Mucosa of rectum (tissue), 2 donors: Measurements from ENCODE around the gene EMC10.

ENCODE experiments used
- H3K27ac ChIP-seq, 2 donors: one replicate each; pipeline ENCODE4 v1.7.0; 2013; ENCODE audit warnings: inconsistent platforms in 2 of 2, low read depth in 2 of 2, low read length in 2 of 2
- H3K27me3 ChIP-seq, 2 donors: one replicate each; pipeline ENCODE4 v1.7.0; 2013; ENCODE audit warnings: low read length in 2 of 2; ENCODE audit not compliant: control insufficient read depth in 2 of 2, insufficient read depth in 2 of 2
- H3K36me3 ChIP-seq, 2 donors: one replicate each; pipeline ENCODE4 v1.7.0; 2013; ENCODE audit warnings: low read length in 2 of 2; ENCODE audit not compliant: control insufficient read depth in 2 of 2, insufficient read depth in 2 of 2
- H3K4me1 ChIP-seq, 2 donors: one replicate each; pipeline ENCODE4 v1.7.0; 2013; ENCODE audit warnings: low read length in 2 of 2, mild to moderate bottlenecking in 1 of 2; ENCODE audit not compliant: control insufficient read depth in 2 of 2, insufficient read depth in 2 of 2
- H3K4me3 ChIP-seq, 2 donors: one replicate each; pipeline ENCODE4 v1.7.0; 2013; ENCODE audit warnings: low read length in 2 of 2
- H3K9ac ChIP-seq, 2 donors: one replicate each; pipeline ENCODE4 v1.7.0; 2013; ENCODE audit warnings: low read length in 2 of 2, low read depth in 1 of 2, mild to moderate bottlenecking in 1 of 2
- H3K9me3 ChIP-seq, 2 donors: one replicate each; pipeline ENCODE4 v1.7.0; 2013; ENCODE audit warnings: low read length in 2 of 2; ENCODE audit not compliant: control insufficient read depth in 2 of 2
- donor health status: healthy.
- donor health status: Normal muscosa, but diverticular disease.

Gene EMC10

DNA sequence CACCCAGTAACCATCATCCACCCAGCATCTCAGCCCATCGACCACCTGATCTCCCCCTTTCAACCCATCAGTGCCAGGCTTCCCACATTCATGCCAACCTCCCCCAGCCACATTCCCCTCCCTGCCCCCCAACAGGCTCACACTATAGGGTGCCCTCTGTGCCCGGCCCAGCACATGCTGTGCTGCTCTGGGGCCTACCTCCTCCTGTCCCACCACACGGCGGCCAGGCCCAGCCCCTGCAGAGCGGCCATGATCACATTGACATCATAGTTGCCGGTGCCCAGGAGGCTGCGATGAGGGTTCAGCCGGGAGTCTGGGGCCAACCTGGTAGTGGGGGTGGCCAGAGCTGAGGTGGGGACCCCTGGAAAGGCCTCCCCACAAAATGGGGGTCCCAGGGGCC lies 31.1 kb downstream of the EMC10 start:
- no peaks in the 10 kb centered on the region for H3K9me3 ChIP-seq

DNA sequence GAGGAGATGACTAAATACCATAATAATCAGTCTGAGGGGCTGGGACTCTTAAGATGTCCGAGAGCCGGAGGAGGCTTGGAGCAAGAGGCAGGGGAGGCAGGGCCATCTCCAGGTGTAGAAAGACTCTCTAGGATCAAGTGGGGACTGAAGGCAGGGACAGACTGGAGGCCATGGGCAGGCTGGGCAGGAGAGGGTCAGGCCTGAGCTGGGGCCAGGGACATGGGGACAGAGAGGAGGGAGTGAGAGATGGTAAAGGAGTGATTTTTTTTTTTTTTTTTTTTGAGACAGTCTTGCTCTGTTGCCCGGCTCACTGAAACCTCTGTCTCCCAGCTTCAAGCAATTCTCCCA lies 32.5 kb downstream of the EMC10 start:
- H3K4me1 ChIP-seq, result peaks cover 5 to 9% of the 10 kb centered on the region in 2 donors
- peaks cover 0 to 2% of the 10 kb centered on the region in 2 donors for H3K36me3 ChIP-seq
- no peak overlapping the region for H3K9ac ChIP-seq
- no peak overlapping the region for H3K4me3 ChIP-seq
- no peaks in the 10 kb centered on the region for H3K27me3 ChIP-seq
- H3K27ac ChIP-seq, result no peak overlapping the region
- H3K9me3 ChIP-seq, result no peaks in the 10 kb centered on the region

More for the DNA sequence above, 31.1 kb downstream of the EMC10 start:
- peaks cover 0 to 2% of the 10 kb centered on the region in 2 donors for H3K36me3 ChIP-seq
- H3K4me1 ChIP-seq, result peaks cover 5 to 9% of the 10 kb centered on the region in 2 donors
- no peaks in the 10 kb centered on the region for H3K27me3 ChIP-seq
- H3K9ac ChIP-seq, result no peak overlapping the region
- no peak overlapping the region for H3K27ac ChIP-seq
- no peak overlapping the region for H3K4me3 ChIP-seq

- no peak overlapping the region for H3K27ac ChIP-seq
- no peaks in the 10 kb centered on the region for H3K9me3 ChIP-seq
- H3K4me3 ChIP-seq, result no peak overlapping the region
- H3K4me1 ChIP-seq, result peaks cover 5 to 9% of the 10 kb centered on the region in 2 donors
- no peak overlapping the region for H3K9ac ChIP-seq
- H3K27me3 ChIP-seq, result no peaks in the 10 kb centered on the region
- peaks cover 0 to 2% of the 10 kb centered on the region in 2 donors for H3K36me3 ChIP-seq
Measured at GRCh38 chr19:50509366-50509765, 33.1 kb downstream of the EMC10 start.

GRCh38 chr19:50510121-50510670 lies 33.9 kb downstream of the EMC10 start:
- peaks cover 0 to 2% of the 10 kb centered on the region in 2 donors for H3K36me3 ChIP-seq
- H3K27me3 ChIP-seq, result peaks cover 0 to 3% of the 10 kb centered on the region in 2 donors
- peak overlapping the region; percentile 72 to 82 for H3K9ac ChIP-seq
- H3K4me3 ChIP-seq, result peak overlapping the region; percentile 90
- no peaks in the 10 kb centered on the region for H3K9me3 ChIP-seq
- peak overlapping the region in 1 of 2 donors; percentile 81 for H3K27ac ChIP-seq
- H3K4me1 ChIP-seq, result peaks cover 5 to 9% of the 10 kb centered on the region in 2 donors

DNA sequence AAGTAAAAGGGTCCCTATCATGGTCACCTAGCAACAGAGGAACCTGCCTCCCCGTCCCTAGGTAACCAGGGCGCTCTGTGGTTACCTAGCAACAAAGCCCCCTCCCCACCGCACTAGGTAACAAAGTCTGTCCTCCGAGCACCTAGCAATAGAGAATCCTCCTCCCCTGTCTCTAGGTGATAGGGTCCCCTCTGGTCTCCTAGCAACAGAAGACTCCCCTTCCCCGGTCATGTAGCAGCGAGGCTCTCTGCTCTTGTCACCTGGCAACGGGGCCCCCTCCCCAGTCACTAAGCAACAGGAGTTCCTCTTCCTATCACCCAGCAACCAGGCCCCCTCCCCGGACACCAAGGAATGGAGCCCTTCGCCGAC lies 34.4 kb downstream of the EMC10 start:
- H3K4me1 ChIP-seq, result peaks cover 5 to 9% of the 10 kb centered on the region in 2 donors

DNA sequence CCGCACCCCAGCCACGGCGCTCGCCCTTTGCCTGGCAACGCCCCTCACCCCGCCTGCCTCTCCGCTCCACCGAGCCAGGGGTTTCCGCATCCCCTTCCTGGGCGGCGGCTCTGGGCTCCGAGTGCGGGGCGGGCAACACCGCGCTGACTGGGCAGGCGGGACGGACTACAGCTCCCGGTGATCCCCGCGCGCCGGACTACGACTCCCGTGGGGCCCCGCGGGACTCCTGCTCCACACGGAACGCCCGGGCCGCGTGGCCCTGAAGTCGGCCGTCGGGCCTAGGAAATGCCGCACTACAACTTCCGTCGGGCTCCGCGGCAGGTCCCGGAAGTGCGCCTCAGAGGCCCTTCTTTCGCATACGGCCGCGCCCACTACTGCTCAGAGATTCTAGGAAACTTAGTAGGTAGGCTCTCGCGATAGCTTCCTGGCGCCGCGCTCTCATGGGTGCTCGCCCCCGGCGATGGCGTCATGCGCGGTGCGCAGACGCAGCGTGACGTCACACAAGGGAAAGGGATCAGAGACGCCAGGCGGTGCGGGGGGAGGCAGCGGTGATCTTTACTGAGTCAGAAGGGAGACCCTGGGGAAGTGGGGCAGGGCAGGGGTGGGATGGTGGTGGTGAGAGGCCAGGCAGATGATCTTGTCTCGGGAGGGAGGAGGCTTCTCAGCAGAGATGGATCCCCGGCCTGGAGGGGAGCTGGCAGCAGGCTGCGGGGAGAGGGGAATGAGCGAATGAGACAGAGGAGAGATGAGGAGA lies 34.9 kb downstream of the EMC10 start, which contains the start of gene JOSD2:
JOSD2 (minus strand) TSS at position 123 of the 754 bp plus-strand sequence. CDS start 760 bp downstream, outside the sequence.
- H3K9ac ChIP-seq, result peak within 1 kb of the TSS; percentile 72 to 82
- H3K36me3 ChIP-seq, result peaks cover 0 to 2% of the 10 kb centered on the region in 2 donors
- no peaks in the 10 kb centered on the region for H3K9me3 ChIP-seq
- peaks cover 0 to 3% of the 10 kb centered on the region in 2 donors for H3K27me3 ChIP-seq
- H3K4me3 ChIP-seq, result peak within 1 kb of the TSS; percentile 90
- peak within 1 kb of the TSS; percentile 70 to 81 for H3K27ac ChIP-seq
- peaks cover 5 to 9% of the 10 kb centered on the region in 2 donors for H3K4me1 ChIP-seq

More for the DNA sequence above, 34.4 kb downstream of the EMC10 start:
- Histone ChIP-seq H3K4me3 (peak overlapping the region; percentile 90), H3K9me3 (no peaks in the 10 kb centered on the region), H3K27me3 (peaks cover 0 to 3% of the 10 kb centered on the region in 2 donors), H3K27ac (peak overlapping the region; percentile 36 to 81), H3K36me3 (peaks cover 0 to 2% of the 10 kb centered on the region in 2 donors), H3K9ac (peak overlapping the region; percentile 72 to 82)

GRCh38 chr19:50512112-50512998 lies 36.0 kb downstream of the EMC10 start:
- H3K27me3 ChIP-seq, result peaks cover 0 to 3% of the 10 kb centered on the region in 2 donors
- no peak overlapping the region for H3K9ac ChIP-seq
- no peaks in the 10 kb centered on the region for H3K36me3 ChIP-seq
- H3K9me3 ChIP-seq, result no peaks in the 10 kb centered on the region
- H3K27ac ChIP-seq, result no peak overlapping the region
- no peak overlapping the region for H3K4me3 ChIP-seq
- peaks cover 5 to 9% of the 10 kb centered on the region in 2 donors for H3K4me1 ChIP-seq

GRCh38 chr19:50512999-50513745 lies 36.9 kb downstream of the EMC10 start:
- no peaks in the 10 kb centered on the region for H3K9me3 ChIP-seq
- no peak overlapping the region for H3K4me3 ChIP-seq
- H3K36me3 ChIP-seq, result no peaks in the 10 kb centered on the region
- peaks cover 5 to 9% of the 10 kb centered on the region in 2 donors for H3K4me1 ChIP-seq
- H3K9ac ChIP-seq, result no peak overlapping the region
- H3K27ac ChIP-seq, result no peak overlapping the region
- peaks cover 0 to 3% of the 10 kb centered on the region in 2 donors for H3K27me3 ChIP-seq

- no peak within 1 kb of the TSS for H3K9ac ChIP-seq
- H3K9me3 ChIP-seq, result no peaks in the 10 kb centered on the region
- H3K4me3 ChIP-seq, result no peak within 1 kb of the TSS
- peaks cover 0 to 3% of the 10 kb centered on the region in 2 donors for H3K27me3 ChIP-seq
- no peak within 1 kb of the TSS for H3K27ac ChIP-seq
- peaks cover 5 to 9% of the 10 kb centered on the region in 2 donors for H3K4me1 ChIP-seq
- no peaks in the 10 kb centered on the region for H3K36me3 ChIP-seq
Measured at GRCh38 chr19:50513746-50514345, 37.5 kb downstream of the EMC10 start, which contains the start of gene ASPDH. Gene ASPDH (minus strand): TSS chr19:50513913. CDS start chr19:50513823, 90 bp downstream.
